Measurements from ENCODE around the gene NEIL3. TPM values are rescaled to one million over a fixed set of nuclear protein-coding genes. Genes with fewer than 3 reads are reported as not detected.

NEIL3 gene
- total and polyA plus RNA-seq, 3 donors from 2014 or later, result 2.0 to 2.7 (median 2.0) TPM

DNA sequence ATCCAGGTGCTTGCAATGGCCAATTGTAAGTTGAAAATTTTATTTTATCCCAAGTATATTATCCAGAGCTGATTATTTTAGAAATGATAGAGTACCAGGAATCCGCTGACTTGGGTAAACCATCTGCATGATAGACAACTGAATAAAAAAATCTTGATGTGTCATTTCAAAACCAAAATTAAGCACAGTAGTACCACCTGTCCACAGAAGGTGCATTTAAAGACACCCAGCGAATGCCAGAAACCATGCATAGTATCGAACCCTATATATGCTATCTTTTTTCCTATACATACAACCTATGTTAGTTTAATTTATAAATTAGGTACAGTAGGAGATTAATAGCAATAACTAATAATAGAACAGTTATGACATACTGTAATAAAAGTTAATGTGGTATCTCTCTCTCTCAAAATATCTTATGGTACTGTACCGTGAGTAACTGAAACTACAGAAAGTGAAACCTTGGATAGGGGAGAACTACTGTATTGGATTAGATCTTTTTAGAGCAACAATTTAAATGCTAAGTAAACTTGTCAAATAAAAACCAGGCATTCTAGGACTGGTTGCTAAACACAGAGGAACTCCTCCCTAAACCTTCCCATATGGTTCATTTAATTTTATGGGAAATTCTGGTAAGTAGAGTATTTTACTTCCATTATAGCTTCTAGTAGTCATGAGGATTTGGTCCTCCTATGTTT lies 6.2 kb downstream of the NEIL3 start:
- intact Hi-C loops (cut with DNase I; ENCODE audit: low total_unique reads), result no loop called here
- H3K4me1 ChIP-seq, result no peaks in the 10 kb centered on the region
- no peaks in the 10 kb centered on the region for H3K9me3 ChIP-seq
- WGBS, 2 donors, result 81 to 86% methylated on average over 4 of the region's 4 CpGs
- no peaks in the 10 kb centered on the region for H3K36me3 ChIP-seq (ENCODE audit: low read depth, missing control alignments)
- no peak for DNase-seq
- no peak overlapping the region for H3K4me3 ChIP-seq
- TF ChIP-seq, protein P1, sequence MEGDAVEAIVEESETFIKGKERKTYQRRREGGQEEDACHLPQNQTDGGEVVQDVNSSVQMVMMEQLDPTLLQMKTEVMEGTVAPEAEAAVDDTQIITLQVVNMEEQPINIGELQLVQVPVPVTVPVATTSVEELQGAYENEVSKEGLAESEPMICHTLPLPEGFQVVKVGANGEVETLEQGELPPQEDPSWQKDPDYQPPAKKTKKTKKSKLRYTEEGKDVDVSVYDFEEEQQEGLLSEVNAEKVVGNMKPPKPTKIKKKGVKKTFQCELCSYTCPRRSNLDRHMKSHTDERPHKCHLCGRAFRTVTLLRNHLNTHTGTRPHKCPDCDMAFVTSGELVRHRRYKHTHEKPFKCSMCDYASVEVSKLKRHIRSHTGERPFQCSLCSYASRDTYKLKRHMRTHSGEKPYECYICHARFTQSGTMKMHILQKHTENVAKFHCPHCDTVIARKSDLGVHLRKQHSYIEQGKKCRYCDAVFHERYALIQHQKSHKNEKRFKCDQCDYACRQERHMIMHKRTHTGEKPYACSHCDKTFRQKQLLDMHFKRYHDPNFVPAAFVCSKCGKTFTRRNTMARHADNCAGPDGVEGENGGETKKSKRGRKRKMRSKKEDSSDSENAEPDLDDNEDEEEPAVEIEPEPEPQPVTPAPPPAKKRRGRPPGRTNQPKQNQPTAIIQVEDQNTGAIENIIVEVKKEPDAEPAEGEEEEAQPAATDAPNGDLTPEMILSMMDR (IDR thresholded peaks at IDR 0.05), result no peak
- no peak for TF ChIP-seq POLR2A (IDR thresholded peaks at IDR 0.05)
- no peak overlapping the region for H3K27ac ChIP-seq
- no peaks in the 10 kb centered on the region for H3K27me3 ChIP-seq

DNA sequence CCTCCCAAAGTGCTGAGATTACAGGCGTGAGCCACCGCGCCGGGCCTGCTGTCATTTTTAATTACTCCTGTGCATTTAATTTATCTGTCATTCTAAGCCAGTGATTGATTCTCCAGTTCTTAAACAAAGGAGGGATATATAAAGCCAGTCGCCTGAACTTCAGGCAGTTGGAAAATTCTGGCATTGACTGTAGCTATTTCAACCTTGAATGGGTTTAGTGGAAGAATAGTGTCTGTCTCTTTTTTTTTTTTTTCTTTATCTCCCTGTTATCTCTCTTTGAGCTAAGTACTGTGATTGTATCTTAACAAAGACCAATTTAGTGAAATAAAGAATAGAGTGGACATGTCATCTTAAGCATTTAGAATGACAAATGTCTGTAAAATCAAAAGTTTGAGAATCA lies 11.0 kb downstream of the NEIL3 start:
- intact Hi-C loops (cut with DNase I; ENCODE audit: low total_unique reads), result no loop called here
- no peaks in the 10 kb centered on the region for H3K36me3 ChIP-seq (ENCODE audit: low read depth, missing control alignments)
- no peak overlapping the region for H3K4me3 ChIP-seq
- H3K9me3 ChIP-seq, result no peaks in the 10 kb centered on the region
- H3K27ac ChIP-seq, result no peak overlapping the region
- TF ChIP-seq POLR2A (IDR thresholded peaks at IDR 0.05), result no peak
- TF ChIP-seq, protein P1 (IDR thresholded peaks at IDR 0.05), result no peak
- DNase-seq, result no peak
- no peaks in the 10 kb centered on the region for H3K4me1 ChIP-seq
- no peaks in the 10 kb centered on the region for H3K27me3 ChIP-seq
- WGBS, 2 donors, result 73 to 81% methylated on average over 5 of the region's 5 CpGs

DNA sequence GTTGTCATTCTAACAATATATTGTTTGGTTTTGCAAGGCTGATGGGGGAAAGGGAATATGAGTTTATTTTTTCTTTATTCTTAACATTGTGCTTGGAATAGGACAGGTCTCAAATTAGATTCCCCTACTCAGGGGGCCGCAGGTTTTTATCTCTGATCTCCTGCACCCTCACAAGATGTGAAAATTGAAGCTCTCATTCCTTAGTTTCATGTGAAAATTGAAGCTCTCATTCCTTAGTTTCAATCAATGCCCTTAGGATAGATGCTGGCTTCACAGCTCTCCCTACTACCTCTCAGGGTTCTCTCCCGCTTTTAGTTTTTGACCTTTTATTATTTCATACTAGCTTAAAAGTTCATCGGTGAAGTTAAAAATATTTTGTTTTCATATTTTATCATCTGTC lies 12.0 kb downstream of the NEIL3 start:
- TF ChIP-seq POLR2A (IDR thresholded peaks at IDR 0.05), result no peak
- TF ChIP-seq, protein P1 (IDR thresholded peaks at IDR 0.05), result no peak
- H3K36me3 ChIP-seq (ENCODE audit: low read depth, missing control alignments), result no peaks in the 10 kb centered on the region
- intact Hi-C loops (cut with DNase I; ENCODE audit: low total_unique reads), result no loop called here
- H3K4me1 ChIP-seq, result no peaks in the 10 kb centered on the region
- H3K9me3 ChIP-seq, result no peaks in the 10 kb centered on the region
- no peak overlapping the region for H3K27ac ChIP-seq
- no peak for DNase-seq
- H3K27me3 ChIP-seq, result no peaks in the 10 kb centered on the region
- WGBS, 2 donors, result 85 to 89% methylated on average over 3 of the region's 3 CpGs
- no peak overlapping the region for H3K4me3 ChIP-seq

DNA sequence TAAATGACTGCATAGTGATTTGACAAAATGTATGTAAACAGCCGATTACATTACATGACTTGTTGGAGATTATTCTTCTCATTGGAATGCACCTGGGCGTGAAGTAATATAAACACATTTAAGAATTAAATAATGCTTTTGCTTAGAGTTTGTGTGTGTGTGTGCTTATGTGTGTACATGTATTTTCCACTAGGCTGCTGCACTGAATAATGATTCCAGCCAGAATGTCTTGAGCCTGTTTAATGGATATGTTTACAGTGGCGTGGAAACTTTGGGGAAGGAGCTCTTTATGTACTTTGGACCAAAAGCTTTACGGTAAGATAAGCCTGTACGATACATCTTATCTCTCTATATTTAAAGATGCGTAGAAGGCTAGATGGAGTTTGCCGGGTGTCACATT lies 12.6 kb downstream of the NEIL3 start:
- intact Hi-C loops (cut with DNase I; ENCODE audit: low total_unique reads), result no loop called here
- Histone ChIP-seq H3K4me3 (no peak overlapping the region), H3K9me3 (no peaks in the 10 kb centered on the region), H3K27ac (no peak overlapping the region), H3K4me1 (no peaks in the 10 kb centered on the region), H3K36me3 (ENCODE audit: low read depth, missing control alignments) (no peaks in the 10 kb centered on the region), H3K27me3 (no peaks in the 10 kb centered on the region)
- TF ChIP-seq, protein P1 (IDR thresholded peaks at IDR 0.05), result no peak
- TF ChIP-seq POLR2A (IDR thresholded peaks at IDR 0.05), result no peak
- DNase-seq, result no peak
- WGBS, 2 donors, result 84 to 87% methylated on average over 7 of the region's 7 CpGs

DNA sequence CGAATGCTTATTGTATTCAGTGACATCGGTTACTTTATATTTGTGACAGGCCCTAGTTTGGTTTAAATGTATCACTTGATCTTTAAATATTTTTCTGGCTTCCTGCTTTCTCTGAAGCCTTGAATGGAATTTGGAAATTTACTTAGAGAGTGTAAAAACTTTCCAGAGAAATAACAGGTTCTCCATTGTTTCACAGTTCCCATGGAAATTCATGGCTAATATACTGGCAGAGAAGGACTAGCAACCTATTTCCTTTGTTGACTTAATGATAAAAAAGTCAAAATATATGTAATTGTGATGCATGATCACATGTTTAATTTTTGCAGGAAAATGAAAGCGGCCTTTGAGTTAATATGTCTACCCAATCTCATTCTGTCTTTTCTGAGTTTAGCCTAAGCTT lies 13.2 kb downstream of the NEIL3 start:
- Histone ChIP-seq H3K4me1 (no peaks in the 10 kb centered on the region), H3K9me3 (no peaks in the 10 kb centered on the region), H3K4me3 (no peak overlapping the region), H3K36me3 (ENCODE audit: low read depth, missing control alignments) (no peaks in the 10 kb centered on the region), H3K27ac (no peak overlapping the region), H3K27me3 (no peaks in the 10 kb centered on the region)
- DNase-seq, result no peak
- intact Hi-C loops (cut with DNase I; ENCODE audit: low total_unique reads), result no loop called here
- TF ChIP-seq, protein P1 (IDR thresholded peaks at IDR 0.05), result no peak
- TF ChIP-seq POLR2A (IDR thresholded peaks at IDR 0.05), result no peak
- 81 to 87% methylated on average over 3 of the region's 3 CpGs for WGBS, 2 donors

Data from testis (tissue), 3 donors.